AG09319 (cell line): ENCODE results near the gene SPATS2L.

ENCODE experiments used
- DNase-seq: peaks from one replicate; pipeline ENCODE4 v3.0.0-alpha.2; 2010; ENCODE audit warnings: low read depth; ENCODE audit errors: extremely low read depth
- TF ChIP-seq, protein P1 (sequence below): IDR thresholded peaks from 2 replicates; pipeline ENCODE4 v1.5.1; 2011; ENCODE audit warnings: low read depth, mild to moderate bottlenecking, inconsistent platforms, low read length, moderate library complexity

Gene SPATS2L

GRCh38 chr2:200528228-200528627 lies 221.7 kb downstream of the SPATS2L start:
- DNase-seq, result no peak
- TF ChIP-seq, protein P1, sequence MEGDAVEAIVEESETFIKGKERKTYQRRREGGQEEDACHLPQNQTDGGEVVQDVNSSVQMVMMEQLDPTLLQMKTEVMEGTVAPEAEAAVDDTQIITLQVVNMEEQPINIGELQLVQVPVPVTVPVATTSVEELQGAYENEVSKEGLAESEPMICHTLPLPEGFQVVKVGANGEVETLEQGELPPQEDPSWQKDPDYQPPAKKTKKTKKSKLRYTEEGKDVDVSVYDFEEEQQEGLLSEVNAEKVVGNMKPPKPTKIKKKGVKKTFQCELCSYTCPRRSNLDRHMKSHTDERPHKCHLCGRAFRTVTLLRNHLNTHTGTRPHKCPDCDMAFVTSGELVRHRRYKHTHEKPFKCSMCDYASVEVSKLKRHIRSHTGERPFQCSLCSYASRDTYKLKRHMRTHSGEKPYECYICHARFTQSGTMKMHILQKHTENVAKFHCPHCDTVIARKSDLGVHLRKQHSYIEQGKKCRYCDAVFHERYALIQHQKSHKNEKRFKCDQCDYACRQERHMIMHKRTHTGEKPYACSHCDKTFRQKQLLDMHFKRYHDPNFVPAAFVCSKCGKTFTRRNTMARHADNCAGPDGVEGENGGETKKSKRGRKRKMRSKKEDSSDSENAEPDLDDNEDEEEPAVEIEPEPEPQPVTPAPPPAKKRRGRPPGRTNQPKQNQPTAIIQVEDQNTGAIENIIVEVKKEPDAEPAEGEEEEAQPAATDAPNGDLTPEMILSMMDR, result no peak
